SK-N-SH treated with all-trans-retinoic acid at 6 μM for 48 hours (cell line): Measurements from ENCODE around the gene MNAT1.

Experiments used
- ATAC-seq: fragments of 200-7000 bp; cut with Tn5 transposase; 3 replicates; pipeline ENCODE4 v1.9.1; 2020; ENCODE audit warnings: mild to moderate bottlenecking, moderate library complexity
- ARNTL ChIP-seq: fragments of 450-650 bp; formaldehyde crosslinking; IDR thresholded peaks from 2 replicates; pipeline ENCODE4 v1.5.0; 2020; ENCODE audit warnings: low read depth, mild to moderate bottlenecking, moderate library complexity, borderline replicate concordance
- BACH2 ChIP-seq: fragments of 250-450 bp; sonication (Bioruptor Pico); IDR thresholded peaks from 2 replicates; pipeline ENCODE4 v1.9.0; 2021; ENCODE audit warnings: mild to moderate bottlenecking, borderline replicate concordance
- CREB5 ChIP-seq: fragments of 250-450 bp; sonication (Bioruptor Pico); IDR thresholded peaks from 2 replicates; pipeline ENCODE4 v1.5.1; 2020; ENCODE audit warnings: low read depth, mild to moderate bottlenecking, moderate library complexity
- CSDC2 ChIP-seq: fragments of 250-450 bp; sonication (Bioruptor Pico); IDR thresholded peaks from 2 replicates; pipeline ENCODE4 v1.5.0; 2020; ENCODE audit warnings: mild to moderate bottlenecking, moderate library complexity
- CSRNP3 ChIP-seq: fragments of 250-450 bp; sonication (Bioruptor Pico); IDR thresholded peaks from 2 replicates; pipeline ENCODE4 v1.5.1; 2021; ENCODE audit warnings: mild to moderate bottlenecking, moderate library complexity
- ESRRG ChIP-seq: fragments of 250-450 bp; sonication (Bioruptor Pico); IDR thresholded peaks from 2 replicates; pipeline ENCODE4 v1.6.1; 2021; ENCODE audit warnings: mild to moderate bottlenecking
- GLIS3 ChIP-seq: fragments of 250-450 bp; sonication (Bioruptor Pico); IDR thresholded peaks from 2 replicates; pipeline ENCODE4 v1.5.0; 2020; ENCODE audit warnings: mild to moderate bottlenecking, moderate library complexity
- ISL1 ChIP-seq: fragments of 250-450 bp; sonication (Bioruptor Pico); IDR thresholded peaks from 2 replicates; pipeline ENCODE4 v2.1.2; 2022; ENCODE audit warnings: mild to moderate bottlenecking, moderate library complexity
- OSR1 ChIP-seq: fragments of 250-450 bp; sonication (Bioruptor Pico); IDR thresholded peaks from 2 replicates; pipeline ENCODE4 v1.8.0; 2022; ENCODE audit warnings: moderate library complexity, mild to moderate bottlenecking, inconsistent platforms
- PATZ1 ChIP-seq: fragments of 250-450 bp; sonication (Bioruptor Pico); IDR thresholded peaks from 2 replicates; pipeline ENCODE4 v1.8.0; 2020; ENCODE audit warnings: mild to moderate bottlenecking, moderate library complexity, borderline replicate concordance
- POU6F1 ChIP-seq: fragments of 250-450 bp; sonication (Bioruptor Pico); IDR thresholded peaks from 2 replicates; pipeline ENCODE4 v1.8.0; 2021; ENCODE audit warnings: low read depth, mild to moderate bottlenecking, moderate library complexity, borderline replicate concordance
- PPARA ChIP-seq: fragments of 250-450 bp; sonication (Bioruptor Pico); IDR thresholded peaks from 2 replicates; pipeline ENCODE4 v1.5.0; 2020; ENCODE audit warnings: mild to moderate bottlenecking, borderline replicate concordance
- RARB ChIP-seq: fragments of 250-450 bp; sonication (Bioruptor Pico); IDR thresholded peaks from 2 replicates; pipeline ENCODE4 v1.8.0; 2021; ENCODE audit warnings: mild to moderate bottlenecking, moderate library complexity
- SNAI2 ChIP-seq: fragments of 250-450 bp; sonication (Bioruptor Pico); IDR thresholded peaks from 2 replicates; pipeline ENCODE4 v1.5.0; 2020; ENCODE audit warnings: mild to moderate bottlenecking, moderate library complexity
- TCF4 ChIP-seq: fragments of 250-450 bp; sonication (Bioruptor Pico); IDR thresholded peaks from 2 replicates; pipeline ENCODE4 v1.8.0; 2021; ENCODE audit warnings: mild to moderate bottlenecking, moderate library complexity, borderline replicate concordance
- TOX ChIP-seq: fragments of 250-450 bp; sonication (Bioruptor Pico); IDR thresholded peaks from 2 replicates; pipeline ENCODE4 v1.8.0; 2021; ENCODE audit warnings: mild to moderate bottlenecking, moderate library complexity, borderline replicate concordance
- TSHZ2 ChIP-seq: fragments of 250-450 bp; sonication (Bioruptor Pico); IDR thresholded peaks from 2 replicates; pipeline ENCODE4 v1.5.0; 2020; ENCODE audit warnings: mild to moderate bottlenecking, moderate library complexity
- ZC3H10 ChIP-seq: fragments of 250-450 bp; sonication (Bioruptor Pico); IDR thresholded peaks from 2 replicates; pipeline ENCODE4 v1.5.1; 2021; ENCODE audit warnings: mild to moderate bottlenecking, moderate library complexity
- ZFP3 ChIP-seq: fragments of 250-450 bp; sonication (Bioruptor Pico); IDR thresholded peaks from 2 replicates; pipeline ENCODE4 v1.5.0; 2020; ENCODE audit warnings: mild to moderate bottlenecking, moderate library complexity
- ZFP30 ChIP-seq: fragments of 450-650 bp; formaldehyde crosslinking; IDR thresholded peaks from 2 replicates; pipeline ENCODE4 v1.5.0; 2022; ENCODE audit warnings: mild to moderate bottlenecking, moderate library complexity
- ZNF565 ChIP-seq: fragments of 450-650 bp; formaldehyde crosslinking; conservative IDR thresholded peaks from 2 replicates; pipeline ENCODE4 v1.5.0; 2020; ENCODE audit warnings: low read depth, mild to moderate bottlenecking, moderate library complexity
- ZNF70 ChIP-seq: fragments of 450-650 bp; formaldehyde crosslinking; IDR thresholded peaks from 2 replicates; pipeline ENCODE4 v1.5.0; 2020; ENCODE audit warnings: mild to moderate bottlenecking, moderate library complexity
- ZNF8 ChIP-seq: fragments of 450-650 bp; formaldehyde crosslinking; IDR thresholded peaks from 2 replicates; pipeline ENCODE4 v1.5.0; 2020; ENCODE audit warnings: mild to moderate bottlenecking, moderate library complexity

The MNAT1 gene

GRCh38 chr14:60968671-60969070 lies 234.1 kb downstream of the MNAT1 start:
- TF ChIP-seq ZNF70 (CRISPR knock-in tag) (no peak), OSR1 (CRISPR knock-in tag) (no peak), ISL1 (CRISPR knock-in tag) (no peak), ZFP3 (no peak), GLIS3 (CRISPR knock-in tag) (no peak), TCF4 (CRISPR knock-in tag) (no peak)
- no peak for ATAC-seq

GRCh38 chr14:60970146-60970545 lies 235.6 kb downstream of the MNAT1 start:
- TF ChIP-seq SNAI2 (CRISPR knock-in tag) (no peak), TSHZ2 (CRISPR knock-in tag) (no peak), OSR1 (CRISPR knock-in tag) (no peak), ESRRG (CRISPR knock-in tag) (no peak), BACH2 (CRISPR knock-in tag) (no peak), ZFP30 (CRISPR knock-in tag) (no peak), ISL1 (CRISPR knock-in tag) (no peak), ZNF565 (CRISPR knock-in tag) (no peak), PPARA (CRISPR knock-in tag) (no peak), PATZ1 (no peak), ZNF70 (CRISPR knock-in tag) (no peak), CSDC2 (CRISPR knock-in tag) (no peak), ZFP3 (no peak), TOX (CRISPR knock-in tag) (no peak), RARB (no peak), ARNTL (CRISPR knock-in tag) (no peak)
- TF ChIP-seq, all 23 proteins: peak for 0

GRCh38 chr14:60971271-60971670 lies 236.7 kb downstream of the MNAT1 start:
- no peak for ATAC-seq
- TF ChIP-seq ESRRG (CRISPR knock-in tag) (no peak), PPARA (CRISPR knock-in tag) (no peak), ZNF8 (CRISPR knock-in tag) (no peak), ZNF565 (CRISPR knock-in tag) (no peak), ARNTL (CRISPR knock-in tag) (no peak), SNAI2 (CRISPR knock-in tag) (no peak), BACH2 (CRISPR knock-in tag) (no peak)

More at GRCh38 chr14:60970146-60970545, 235.6 kb downstream of the MNAT1 start:
- no peak for ATAC-seq

- no peak for ATAC-seq
- TF ChIP-seq POU6F1 (no peak), TSHZ2 (CRISPR knock-in tag) (no peak), ISL1 (CRISPR knock-in tag) (no peak), CREB5 (no peak), ARNTL (CRISPR knock-in tag) (no peak), GLIS3 (CRISPR knock-in tag) (no peak), BACH2 (CRISPR knock-in tag) (no peak), ZFP3 (no peak), ZNF70 (CRISPR knock-in tag) (no peak), OSR1 (CRISPR knock-in tag) (no peak), ESRRG (CRISPR knock-in tag) (no peak), ZNF565 (CRISPR knock-in tag) (no peak), CSRNP3 (CRISPR knock-in tag) (no peak), PPARA (CRISPR knock-in tag) (no peak), SNAI2 (CRISPR knock-in tag) (no peak), ZNF8 (CRISPR knock-in tag) (no peak), ZC3H10 (CRISPR knock-in tag) (no peak), CSDC2 (CRISPR knock-in tag) (no peak), TOX (CRISPR knock-in tag) (no peak)
Measured at GRCh38 chr14:60972295-60972694, 237.7 kb downstream of the MNAT1 start.
